Retinal pigment epithelial cell (primary cell): ENCODE results near the gene NPEPL1.

Source experiments
- DNase-seq: peaks from one replicate; pipeline ENCODE4 v3.0.0-alpha.2; 2010; ENCODE audit warnings: low read depth
- H3K4me3 ChIP-seq: 2 replicates; pipeline ENCODE4 v1.5.1; 2011; ENCODE audit warnings: mild to moderate bottlenecking, low read length, control low read depth, moderate library complexity
- CTCF ChIP-seq: conservative IDR thresholded peaks from 2 replicates; pipeline ENCODE4 v1.5.1; 2011; ENCODE audit warnings: low read depth, low read length, control low read depth, inconsistent platforms

NPEPL1 gene

DNA sequence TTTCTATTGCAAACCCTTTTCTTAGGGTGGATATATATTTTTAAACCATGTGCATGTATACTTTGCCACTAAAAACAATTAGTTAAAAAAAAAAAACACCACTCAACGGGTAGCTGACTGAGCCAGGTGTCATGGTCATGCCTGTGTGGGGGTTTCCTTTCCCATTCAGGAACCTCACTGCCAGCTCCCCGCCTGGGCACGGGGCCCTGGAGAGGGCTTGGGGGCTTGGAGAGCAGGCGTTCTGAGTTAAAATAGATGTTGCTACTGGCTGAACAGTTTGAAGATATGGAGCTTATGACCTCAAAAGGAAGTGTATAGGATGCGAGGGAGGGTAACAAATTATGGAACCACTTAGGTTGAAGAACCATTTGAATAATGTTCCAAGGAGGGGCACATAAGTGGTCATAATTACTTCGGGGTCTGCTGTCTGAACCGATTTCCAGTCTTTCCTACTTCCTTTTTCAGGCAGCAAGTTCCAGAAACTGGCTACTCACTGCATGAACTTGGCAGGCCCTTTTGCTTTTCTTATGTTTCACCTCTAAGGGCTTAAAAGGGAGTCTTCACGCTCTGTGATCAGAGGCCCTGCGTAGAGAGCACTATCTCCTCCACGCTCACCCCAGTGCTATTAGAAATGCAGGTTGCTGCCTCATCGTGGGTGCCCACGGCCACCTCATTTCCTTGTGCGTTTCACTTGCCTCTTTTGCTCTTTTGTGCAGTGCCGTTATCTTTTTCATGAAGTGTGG is 31.6 kb upstream of the NPEPL1 start:
- no peak for TF ChIP-seq CTCF
- no peak for DNase-seq
- no peak overlapping the region for H3K4me3 ChIP-seq

GRCh38 chr20:58661598-58662473 is 30.8 kb upstream of the NPEPL1 start:
- no peak for DNase-seq
- no peak overlapping the region for H3K4me3 ChIP-seq

GRCh38 chr20:58664331-58664730 is 28.3 kb upstream of the NPEPL1 start:
- no peak for TF ChIP-seq CTCF
- H3K4me3 ChIP-seq: no peak overlapping the region
- DNase-seq: no peak

More at GRCh38 chr20:58661598-58662473, 30.8 kb upstream of the NPEPL1 start:
- TF ChIP-seq CTCF: no peak

GRCh38 chr20:58664883-58665282 is 27.7 kb upstream of the NPEPL1 start:
- no peak for TF ChIP-seq CTCF
- no peak overlapping the region for H3K4me3 ChIP-seq
- no peak for DNase-seq

- TF ChIP-seq CTCF: no peak
- H3K4me3 ChIP-seq: no peak overlapping the region
- DNase-seq: no peak
These were observed 27.0 kb upstream of the NPEPL1 start for GRCh38 chr20:58665606-58666005.

DNA sequence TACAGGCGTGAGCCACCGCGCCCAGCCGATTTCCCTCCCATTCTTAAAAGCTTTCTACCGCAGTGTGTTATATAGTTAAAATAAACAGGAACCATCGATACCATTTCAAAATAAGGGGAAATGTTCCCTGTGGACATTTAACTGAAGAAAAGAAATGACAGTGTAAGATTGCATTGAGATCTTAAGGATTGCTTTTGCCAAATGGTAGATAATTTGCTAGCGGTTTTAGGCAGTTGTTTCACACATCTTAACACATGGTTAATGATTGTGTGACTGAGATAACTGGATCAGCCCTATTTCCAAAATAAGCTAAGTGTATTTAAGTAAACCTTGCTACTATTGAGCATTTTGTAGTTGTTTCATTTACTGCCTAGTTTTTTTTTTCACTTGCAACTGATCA is 25.9 kb upstream of the NPEPL1 start:
- no peak for TF ChIP-seq CTCF
- DNase-seq: no peak
- no peak overlapping the region for H3K4me3 ChIP-seq
